Small intestine (tissue), 7 donors: ENCODE data around the gene DUSP28. TPM values are rescaled to one million over a fixed set of nuclear protein-coding genes. Genes with fewer than 3 reads are reported as not detected.

ENCODE experiments used
- DNase-seq, 2 donors: peaks; one replicate each; pipeline versions ENCODE4 v3.0.0 to v3.0.0-alpha.2; 2013
- FAIRE-seq: peaks from 2 replicates; lab custom pipeline; 2012; peaks lifted over from hg19 to GRCh38; lab: Jason Lieb, UNC
- H3K27ac ChIP-seq, 3 donors: one replicate each; pipeline ENCODE4 v1.5.1; 2013; ENCODE audit warnings: low read length in 2 of 3, mild to moderate bottlenecking in 2 of 3, control low read depth in 1 of 3, inconsistent platforms in 1 of 3, low read depth in 1 of 3, moderate library complexity in 1 of 3
- H3K27me3 ChIP-seq, 3 donors: one replicate each; pipeline ENCODE4 v1.6.1; 2013; ENCODE audit warnings: low read length in 3 of 3, inconsistent platforms in 1 of 3; ENCODE audit not compliant: control insufficient read depth in 3 of 3, insufficient read depth in 3 of 3
- H3K36me3 ChIP-seq, 3 donors: one replicate each; pipeline ENCODE4 v1.6.1; 2013; ENCODE audit warnings: low read length in 3 of 3, inconsistent platforms in 1 of 3, low read depth in 1 of 3, mild to moderate bottlenecking in 1 of 3, moderate library complexity in 1 of 3; ENCODE audit not compliant: control insufficient read depth in 3 of 3, insufficient read depth in 2 of 3
- H3K4me1 ChIP-seq, 3 donors: one replicate each; pipeline ENCODE4 v1.6.1; 2013; ENCODE audit warnings: low read length in 2 of 3, inconsistent platforms in 1 of 3, low read depth in 1 of 3, mild to moderate bottlenecking in 1 of 3, moderate library complexity in 1 of 3; ENCODE audit not compliant: control insufficient read depth in 3 of 3, insufficient read depth in 2 of 3
- H3K4me3 ChIP-seq, 3 donors: one replicate each; pipeline ENCODE4 v1.5.1; 2013; ENCODE audit warnings: low read length in 3 of 3, control low read depth in 1 of 3, inconsistent platforms in 1 of 3, low read depth in 1 of 3, mild to moderate bottlenecking in 1 of 3, moderate library complexity in 1 of 3
- H3K9me3 ChIP-seq, 2 donors: one replicate each; pipeline ENCODE4 v1.6.1; 2013; ENCODE audit warnings: low read depth in 1 of 2, low read length in 1 of 2; ENCODE audit not compliant: control insufficient read depth in 2 of 2, insufficient read depth in 1 of 2
- WGBS, 3 donors: extraction: QIAGEN DNeasy Blood & Tissue Kit; methylation state at CpG; one replicate each; pipeline ENCODE4 v1.1.7; 2013; 5-methylcytosine and 5-hydroxymethylcytosine counted together
- polyA plus RNA-seq, 4 donors: library from polyadenylated mRNA; stranded (reverse) in 3 of 4; unstranded in 1 of 4; fragments of 200-250 nt in 3 of 4; fragments of 120-200 nt in 1 of 4; gene quantifications; one replicate each; pipeline versions ENCODE4 v1.2.1 to v1.2.3, GENCODE V29; 2013
- donor health status: healthy with polysubstance abuse.
- donor health status: control.
- donor health status: control.
- donor health status: Bipolar disorder and iron deficiency.
- donor health status: healthy.

DUSP28 gene
- polyA plus RNA-seq, 4 donors: 1.8 to 7.9 (median 5.0) TPM

DNA sequence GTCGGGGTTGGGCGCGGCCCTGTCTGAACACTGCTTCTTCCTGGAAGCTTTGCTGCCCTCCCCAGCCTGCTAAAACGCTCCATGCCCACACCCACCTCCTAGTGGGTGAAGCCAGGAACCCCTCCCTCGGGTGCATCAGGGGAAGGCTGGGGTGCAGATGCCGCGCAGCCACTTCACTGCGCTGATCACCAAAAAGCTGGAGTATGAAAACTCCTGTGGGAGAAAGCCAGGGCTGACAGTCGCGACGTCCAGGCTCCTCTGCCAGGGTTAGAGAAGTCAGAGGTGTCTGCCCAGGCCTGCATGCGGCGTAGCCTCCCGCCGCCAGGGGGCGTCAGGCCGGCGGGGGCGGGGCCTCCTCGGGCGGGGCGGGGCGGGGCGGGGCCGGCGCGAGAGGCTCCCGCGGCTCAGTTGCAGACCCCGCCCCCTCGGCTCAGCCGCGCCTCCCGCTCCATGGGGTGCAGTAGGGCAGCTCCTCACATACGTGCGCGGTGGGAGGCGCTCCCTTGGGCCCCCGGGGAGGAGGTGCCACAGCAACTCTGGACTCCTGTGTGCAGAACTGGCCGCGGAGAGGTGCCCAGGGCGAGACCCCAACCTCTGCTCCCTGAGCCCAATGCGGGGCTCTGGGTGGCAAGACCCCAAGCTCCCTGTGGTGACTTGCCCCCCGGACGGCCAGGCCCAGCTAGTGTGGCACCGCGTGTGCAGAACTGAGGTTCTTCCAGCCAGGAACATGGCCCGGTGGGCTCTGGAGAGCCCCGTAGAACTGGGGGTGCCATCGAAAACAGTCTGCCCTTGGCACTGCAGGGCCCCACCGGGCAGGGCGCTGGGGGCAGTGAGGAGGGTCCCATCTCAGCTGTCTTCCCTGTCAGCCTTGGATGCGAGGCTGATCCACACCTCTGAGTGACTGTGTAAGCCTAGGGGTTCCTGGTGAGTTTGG lies 6.3 kb downstream of the DUSP28 start:
- H3K9me3 ChIP-seq: no peaks in the 10 kb centered on the region
- DNase-seq: peak; percentile 94 to 97
- 2 to 6% (median 3%) methylated on average over 43 to 53 of the region's 53 CpGs for WGBS, 3 donors
- H3K4me3 ChIP-seq: peak overlapping the region; percentile 19 to 80 (median 71)
- H3K4me1 ChIP-seq: peaks cover 12 to 61% (median 19%) of the 10 kb centered on the region in 3 donors
- peak overlapping the region; percentile 97 to 99 (median 98) for H3K27ac ChIP-seq
- no peak for FAIRE-seq
- H3K36me3 ChIP-seq: peaks cover 0 to 30% (median 0%) of the 10 kb centered on the region in 3 donors
- H3K27me3 ChIP-seq: no peaks in the 10 kb centered on the region

GRCh38 chr2:240567137-240567871 lies 7.1 kb downstream of the DUSP28 start:
- DNase-seq (peak; percentile 30 to 63), FAIRE-seq (no peak)
- Histone ChIP-seq H3K27me3 (no peaks in the 10 kb centered on the region), H3K4me1 (peaks cover 10 to 55% (median 19%) of the 10 kb centered on the region in 3 donors), H3K4me3 (peak overlapping the region in 2 of 3 donors; percentile 71 to 80), H3K36me3 (peaks cover 0 to 39% (median under 1%) of the 10 kb centered on the region in 3 donors), H3K27ac (peak overlapping the region; percentile 95 to 98 (median 96)), H3K9me3 (no peaks in the 10 kb centered on the region)
- 9 to 29% (median 9%) methylated on average over 24 to 26 of the region's 26 CpGs for WGBS, 3 donors

GRCh38 chr2:240567872-240568677 lies 7.9 kb downstream of the DUSP28 start, which contains the start of gene RNPEPL1:
RNPEPL1 (plus strand) TSS chr2:240568484; CDS start chr2:240568587, 103 bp downstream.
- 0 to 1% (median 1%) methylated on average over 25 to 106 of the region's 106 CpGs for WGBS, 3 donors
- Histone ChIP-seq H3K36me3 (peaks cover 0 to 43% (median 2%) of the 10 kb centered on the region in 3 donors), H3K4me1 (peaks cover 10 to 52% (median 19%) of the 10 kb centered on the region in 3 donors)

DNA sequence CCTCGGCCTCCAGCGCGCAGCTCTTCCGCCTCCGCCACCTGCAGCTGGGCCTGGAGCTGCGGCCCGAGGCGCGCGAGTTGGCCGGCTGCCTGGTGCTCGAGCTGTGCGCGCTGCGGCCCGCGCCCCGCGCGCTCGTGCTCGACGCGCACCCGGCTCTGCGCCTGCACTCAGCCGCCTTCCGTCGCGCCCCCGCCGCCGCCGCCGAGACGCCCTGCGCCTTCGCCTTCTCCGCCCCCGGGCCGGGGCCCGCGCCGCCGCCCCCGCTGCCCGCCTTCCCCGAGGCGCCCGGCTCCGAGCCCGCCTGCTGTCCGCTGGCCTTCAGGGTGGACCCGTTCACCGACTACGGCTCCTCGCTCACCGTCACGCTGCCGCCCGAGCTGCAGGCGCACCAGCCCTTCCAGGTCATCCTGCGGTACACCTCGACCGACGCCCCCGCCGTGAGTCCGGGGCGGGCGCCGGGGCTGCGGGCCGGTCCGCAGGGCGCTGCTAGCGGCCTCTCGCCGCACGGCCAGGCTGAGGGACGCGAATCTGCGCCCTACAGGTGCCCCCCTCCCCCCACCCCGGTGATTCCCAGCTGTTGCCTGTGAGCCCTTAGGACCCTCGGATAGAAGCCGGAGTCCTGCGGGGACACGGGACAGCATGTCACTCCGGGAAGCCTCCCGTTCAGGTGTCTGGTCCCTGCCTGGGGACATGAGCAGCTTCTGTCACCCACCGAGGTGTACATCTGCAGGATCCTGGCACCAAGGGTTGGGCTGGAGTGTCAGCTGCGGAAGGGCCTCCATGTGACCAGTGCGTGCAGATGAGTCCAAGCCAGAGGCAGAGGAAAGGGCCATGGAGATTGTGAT lies 8.7 kb downstream of the DUSP28 start:
- 0 to 1% (median 1%) methylated on average over 49 to 93 of the region's 93 CpGs for WGBS, 3 donors
- Histone ChIP-seq H3K4me3 (peak overlapping the region; percentile 53 to 80 (median 74)), H3K4me1 (peaks cover 10 to 50% (median 19%) of the 10 kb centered on the region in 3 donors), H3K27ac (peak overlapping the region; percentile 23 to 87 (median 81)), H3K36me3 (peaks cover 0 to 45% (median 2%) of the 10 kb centered on the region in 3 donors), H3K9me3 (no peaks in the 10 kb centered on the region), H3K27me3 (no peaks in the 10 kb centered on the region)
- DNase-seq: peak; percentile 64 to 83
- FAIRE-seq: no peak

More at GRCh38 chr2:240567872-240568677, 7.9 kb downstream of the DUSP28 start, which contains the start of gene RNPEPL1:
- H3K27me3 ChIP-seq: no peaks in the 10 kb centered on the region
- DNase-seq: peak; percentile 64 to 82
- FAIRE-seq: no peak
- no peaks in the 10 kb centered on the region for H3K9me3 ChIP-seq
- peak within 1 kb of the TSS; percentile 95 to 98 (median 96) for H3K27ac ChIP-seq
- peak within 1 kb of the TSS; percentile 71 to 80 (median 74) for H3K4me3 ChIP-seq

DNA sequence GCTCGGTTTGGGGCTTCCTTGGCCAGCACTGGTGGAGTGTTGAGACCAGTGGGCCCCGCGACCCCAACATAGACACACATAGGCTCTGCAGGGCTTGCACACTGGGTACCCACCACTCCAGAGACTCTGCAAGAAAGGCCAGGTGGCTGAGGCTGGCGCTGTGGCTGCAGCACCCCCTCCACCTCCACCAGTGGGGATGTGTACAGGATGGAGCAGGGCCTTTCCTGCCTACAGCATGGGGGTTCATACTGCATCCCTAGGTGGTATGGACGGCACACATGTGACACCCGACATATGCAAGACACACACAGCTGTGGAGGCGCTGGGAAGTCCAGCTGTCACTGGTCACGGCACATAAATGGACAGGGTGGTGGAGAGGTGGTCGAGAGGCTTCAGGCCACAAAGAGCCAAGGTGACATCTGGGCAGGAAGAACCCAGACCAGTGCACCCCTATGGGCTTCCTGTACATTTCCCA lies 9.4 kb downstream of the DUSP28 start:
- peaks cover 2 to 46% (median 3%) of the 10 kb centered on the region in 3 donors for H3K36me3 ChIP-seq
- H3K4me3 ChIP-seq: peak overlapping the region; percentile 53 to 80 (median 74)
- WGBS, 3 donors: 51 to 69% (median 54%) methylated on average over 9 of the region's 9 CpGs
- peaks cover 10 to 43% (median 15%) of the 10 kb centered on the region in 3 donors for H3K4me1 ChIP-seq
- H3K27ac ChIP-seq: peak overlapping the region in 1 of 3 donors; percentile 81
- H3K27me3 ChIP-seq: no peaks in the 10 kb centered on the region
- H3K9me3 ChIP-seq: no peaks in the 10 kb centered on the region
- DNase-seq (no peak), FAIRE-seq (no peak)

GRCh38 chr2:240569998-240570530 lies 9.9 kb downstream of the DUSP28 start:
- Histone ChIP-seq H3K27ac (no peak overlapping the region), H3K4me3 (peak overlapping the region in 2 of 3 donors; percentile 53 to 80), H3K27me3 (no peaks in the 10 kb centered on the region), H3K36me3 (peaks cover 2 to 48% (median 7%) of the 10 kb centered on the region in 3 donors), H3K9me3 (no peaks in the 10 kb centered on the region), H3K4me1 (peaks cover 9 to 38% (median 15%) of the 10 kb centered on the region in 3 donors)
- 73 to 86% (median 73%) methylated on average over 15 of the region's 15 CpGs for WGBS, 3 donors
- FAIRE-seq (no peak), DNase-seq (no peak)
